Esophagus squamous epithelium (tissue), 4 donors: ENCODE data around the gene COL8A2.

Source experiments
- CTCF ChIP-seq, 6 experiments: fragments of 450-650 bp in 4 of 6; fragments of 200-600 bp in 2 of 6; sonication (generic) in 2 of 6; IDR thresholded peaks; one replicate each; pipeline ENCODE4 v1.5.1; 2016 to 2019; ENCODE audit warnings: antibody characterized with exemption in 6 of 6, mild to moderate bottlenecking in 4 of 6, moderate library complexity in 4 of 6
- POLR2A ChIP-seq, 4 donors: fragments of 450-650 bp; IDR thresholded peaks; one replicate each; pipeline ENCODE4 v1.6.1; 2017; ENCODE audit warnings: antibody characterized with exemption in 4 of 4, mild to moderate bottlenecking in 4 of 4, moderate library complexity in 3 of 4

DNA sequence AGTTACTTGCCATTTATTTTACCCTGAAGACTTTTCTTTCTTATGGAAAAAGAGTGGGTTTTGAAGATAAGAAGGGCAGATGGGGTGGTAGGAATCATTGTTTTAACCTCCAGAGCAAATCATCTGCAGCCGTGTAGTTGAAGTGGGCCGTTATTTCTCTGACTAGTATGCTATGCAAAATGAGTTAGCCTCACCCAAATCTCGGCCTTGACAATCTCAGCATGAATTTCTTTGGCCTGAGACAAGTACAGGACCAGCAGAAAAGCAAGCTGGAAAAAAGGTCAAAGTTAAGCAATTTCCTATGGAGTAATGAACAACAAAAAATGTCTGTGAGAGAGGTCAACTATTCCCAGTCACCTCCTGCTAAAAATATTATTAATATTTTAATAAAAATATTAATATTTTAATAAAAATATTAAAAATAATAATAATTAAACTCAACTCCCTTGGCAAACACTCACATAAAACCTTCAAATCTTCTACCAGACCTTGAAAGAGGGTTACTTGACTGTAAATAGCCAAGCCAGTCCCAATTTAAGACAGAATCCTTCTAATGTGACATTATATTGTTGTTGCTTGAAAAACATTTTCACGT is 47.9 kb downstream of the COL8A2 start:
- TF ChIP-seq POLR2A (IDR thresholded peaks at IDR 0.05) (no peak), CTCF (IDR thresholded peaks at IDR 0.05) (no peak)
